Measurements from ENCODE around the gene WIPF1.
A peak's percentile ranks its signal among the peaks of the same experiment; 100 is the strongest.

Gene WIPF1

DNA sequence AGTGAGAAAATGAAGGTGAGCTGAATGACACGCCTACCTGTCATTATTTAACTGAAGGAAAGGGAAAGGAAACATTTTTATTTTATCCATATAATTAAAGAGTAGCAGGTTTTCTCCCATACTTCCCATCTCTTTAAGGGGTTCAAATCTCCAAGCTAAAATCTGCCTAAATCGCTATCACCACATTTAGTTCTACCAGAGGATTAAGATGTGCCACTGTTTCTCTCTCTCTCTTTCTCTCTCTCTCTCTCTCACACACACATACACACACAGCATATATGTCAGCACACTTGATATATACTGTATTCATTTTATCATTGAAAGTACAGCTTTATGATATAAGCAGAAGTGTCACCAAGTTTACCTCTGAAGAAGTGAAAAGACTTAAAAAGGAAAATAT, 3.1 kb downstream of the WIPF1 start:
- no peak for DNase-seq

DNA sequence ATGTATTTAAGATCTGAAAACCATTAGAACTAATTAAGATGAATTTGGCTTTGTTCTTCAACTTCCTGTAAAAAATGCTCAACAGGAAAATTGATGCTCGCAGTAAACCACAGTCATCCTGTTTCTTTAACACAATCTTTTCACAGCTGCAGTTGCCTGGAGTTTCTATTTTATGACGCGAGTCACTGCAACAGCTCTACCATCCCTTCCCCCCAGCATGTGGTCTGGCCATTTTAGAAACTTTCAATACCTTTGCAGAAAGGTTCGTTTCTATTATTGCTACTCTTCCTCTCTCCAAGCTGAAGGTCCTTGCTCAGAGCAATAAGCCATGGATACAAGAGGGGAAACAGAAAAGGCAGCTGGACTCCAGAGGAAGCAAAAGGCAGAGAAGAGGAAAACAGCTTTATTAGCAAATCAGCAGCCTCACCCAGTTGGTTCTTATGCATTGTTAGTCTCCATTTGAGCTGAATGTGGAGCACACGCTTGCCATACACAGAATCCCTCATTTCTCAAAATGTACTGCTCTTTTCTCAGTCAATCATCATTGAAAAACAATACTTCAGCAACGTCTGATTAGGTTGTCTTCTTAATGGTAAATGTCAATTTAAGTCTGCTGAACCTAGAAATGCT, 3.9 kb downstream of the WIPF1 start:
- DNase-seq, result peak; percentile 79

- no peak for DNase-seq
Observed at GRCh38 chr2:174593041-174593440, 4.6 kb downstream of the WIPF1 start.

DNA sequence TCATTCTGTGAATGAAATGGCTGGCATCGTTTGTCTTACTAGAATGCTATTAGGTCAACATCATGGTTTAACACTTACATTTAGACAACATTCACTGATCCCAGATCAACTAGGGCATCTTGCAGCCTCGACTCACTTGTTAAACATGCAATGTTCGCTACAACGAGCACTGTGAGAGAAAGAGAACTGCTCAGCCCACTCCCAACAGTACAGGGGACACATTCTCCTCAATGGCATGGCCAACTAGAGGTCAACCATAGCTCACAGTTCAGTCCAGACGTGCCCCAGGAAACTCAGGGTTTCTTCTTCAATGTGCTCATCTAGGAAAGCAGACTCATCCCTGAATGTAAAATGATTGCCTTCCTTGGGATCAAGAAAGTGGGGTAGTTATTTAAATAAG, 5.9 kb downstream of the WIPF1 start:
- DNase-seq, result no peak

GRCh38 chr2:174590928-174591648, 6.5 kb downstream of the WIPF1 start:
- DNase-seq, result no peak

- DNase-seq, result no peak
Observed at GRCh38 chr2:174590346-174590745, 7.3 kb downstream of the WIPF1 start.

- no peak for DNase-seq
Observed at GRCh38 chr2:174589334-174589733, 8.3 kb downstream of the WIPF1 start.

GRCh38 chr2:174588463-174588862, 9.1 kb downstream of the WIPF1 start:
- DNase-seq, result no peak

GRCh38 chr2:174587579-174587978, 10.0 kb downstream of the WIPF1 start:
- DNase-seq, result no peak

- DNase-seq, result no peak
Observed at GRCh38 chr2:174586418-174587295, 10.9 kb downstream of the WIPF1 start.

DNA sequence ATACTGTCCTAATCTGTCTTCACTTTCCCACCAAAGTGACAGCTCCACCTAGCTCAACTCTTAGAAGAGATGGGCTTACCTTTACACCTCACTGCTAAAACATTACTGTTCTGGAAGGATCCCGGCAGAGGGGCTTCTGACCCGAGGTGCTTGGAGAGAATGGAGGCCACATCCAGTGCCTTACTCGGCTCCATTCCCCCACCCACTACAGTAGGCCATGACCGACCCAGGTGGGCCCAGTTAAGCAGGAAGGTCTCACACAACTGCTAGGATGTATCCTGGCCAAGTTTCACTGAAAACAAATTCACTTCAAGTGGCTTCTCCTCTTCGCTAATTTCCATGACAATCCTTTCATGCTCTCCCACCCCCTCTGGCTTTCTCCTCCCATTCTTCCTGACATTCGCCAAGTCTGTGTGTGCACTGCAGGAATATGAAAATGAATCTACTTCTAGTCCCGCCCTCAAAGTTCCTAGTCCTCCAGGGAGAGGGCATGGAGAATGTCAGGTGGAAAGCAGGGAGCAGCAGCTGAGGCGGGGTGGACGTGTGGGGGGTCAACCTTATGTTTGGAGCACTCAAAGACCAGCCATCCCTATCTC, 11.8 kb downstream of the WIPF1 start:
- DNase-seq, result no peak

DNA sequence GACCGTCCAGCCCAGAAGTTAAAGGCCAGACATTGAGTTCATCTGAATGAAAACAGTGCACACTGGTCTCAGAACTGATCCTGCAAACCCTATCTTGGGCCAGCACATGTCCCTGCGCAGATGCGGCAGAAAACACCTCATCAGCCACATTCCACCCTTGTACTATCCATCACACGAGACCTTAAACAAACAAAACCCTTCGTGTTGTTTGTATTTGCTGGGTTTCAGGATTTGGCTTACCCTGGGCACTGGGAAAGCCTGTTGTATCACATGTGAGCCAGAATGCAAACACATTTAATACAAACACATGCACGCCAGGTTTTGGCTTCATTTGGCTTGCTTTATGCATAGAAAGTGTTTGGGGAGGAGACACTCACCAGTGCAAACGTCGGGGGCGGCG, 12.5 kb downstream of the WIPF1 start:
- DNase-seq, result no peak

DNA sequence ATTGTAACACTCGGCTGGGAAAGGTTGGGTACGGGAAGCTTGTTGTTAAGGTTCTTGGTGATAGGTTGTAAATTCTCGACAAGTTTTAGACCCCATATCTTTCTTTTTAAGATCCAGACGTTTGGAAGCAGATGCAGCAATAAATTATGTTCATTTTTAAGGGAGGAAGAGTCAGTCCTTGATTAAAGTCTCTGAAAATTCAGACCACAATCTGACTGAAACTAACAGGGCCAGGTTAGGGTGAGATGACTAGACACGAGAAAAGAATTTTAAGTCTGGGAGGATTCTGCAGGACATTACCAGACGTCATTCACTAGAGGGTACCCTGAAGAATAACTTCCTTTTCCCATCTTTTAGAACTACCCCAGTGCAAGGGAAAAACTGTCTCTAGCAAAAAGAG, 16.1 kb downstream of the WIPF1 start:
- no peak for DNase-seq

- DNase-seq, result no peak
Observed at GRCh38 chr2:174580951-174581350, 16.7 kb downstream of the WIPF1 start.

GRCh38 chr2:174577967-174578589, 19.5 kb downstream of the WIPF1 start:
- DNase-seq, result peak; percentile 72

DNA sequence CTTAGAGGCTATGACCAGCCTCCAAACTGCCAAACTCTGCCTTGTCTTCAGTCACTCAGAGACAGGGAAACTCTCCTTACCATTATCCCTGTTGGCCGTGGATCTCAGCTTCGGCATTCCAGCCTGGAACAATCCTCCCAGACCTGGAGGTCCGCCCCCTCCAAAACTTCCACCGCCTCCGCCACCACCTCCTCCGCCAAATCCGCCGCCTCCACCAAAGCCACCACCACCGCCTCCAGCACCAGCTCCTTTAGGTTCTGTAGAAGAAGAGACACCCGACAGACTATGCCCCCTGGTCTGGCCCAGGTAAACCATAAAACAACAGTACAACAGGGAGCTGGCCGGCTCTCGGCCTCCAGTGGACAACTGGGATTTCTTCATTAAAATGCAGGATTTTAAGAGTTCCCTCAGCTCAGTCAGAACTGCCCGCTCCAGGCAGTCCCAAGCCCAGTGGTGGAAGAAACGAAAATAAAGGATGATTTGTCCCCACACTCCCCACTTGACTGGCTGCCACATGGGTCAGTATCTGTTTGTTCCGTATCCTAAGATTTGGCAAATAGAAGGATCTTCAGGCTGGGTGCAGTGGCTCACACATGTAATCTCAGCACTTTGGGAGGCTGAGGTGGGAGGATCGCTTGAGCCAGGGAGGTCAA, 22.4 kb downstream of the WIPF1 start:
- no peak for DNase-seq

- no peak for DNase-seq
Observed at GRCh38 chr2:174574657-174575056, 22.9 kb downstream of the WIPF1 start.

- peak; percentile 67 for DNase-seq
Observed at GRCh38 chr2:174573621-174574081, 24.0 kb downstream of the WIPF1 start.

DNA sequence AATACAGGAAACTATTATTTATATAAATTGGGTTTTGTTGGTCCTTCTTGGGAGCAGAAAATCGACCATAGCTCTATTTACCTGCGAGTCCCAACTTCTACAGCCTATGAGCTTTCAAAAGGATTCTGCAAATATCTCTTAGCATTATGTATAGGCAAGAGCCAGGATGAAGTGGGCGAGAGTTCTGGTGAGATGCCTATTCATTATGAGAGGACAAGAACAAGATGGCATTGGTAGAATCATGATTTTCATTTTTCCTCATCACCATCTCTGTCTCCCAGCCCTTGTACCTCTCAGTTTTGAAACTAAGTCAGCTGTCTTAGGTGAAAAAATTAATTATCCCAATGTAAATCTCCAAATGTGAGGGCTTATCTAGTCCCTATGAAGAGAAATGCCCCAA, 25.0 kb downstream of the WIPF1 start:
- DNase-seq, result no peak

DNA sequence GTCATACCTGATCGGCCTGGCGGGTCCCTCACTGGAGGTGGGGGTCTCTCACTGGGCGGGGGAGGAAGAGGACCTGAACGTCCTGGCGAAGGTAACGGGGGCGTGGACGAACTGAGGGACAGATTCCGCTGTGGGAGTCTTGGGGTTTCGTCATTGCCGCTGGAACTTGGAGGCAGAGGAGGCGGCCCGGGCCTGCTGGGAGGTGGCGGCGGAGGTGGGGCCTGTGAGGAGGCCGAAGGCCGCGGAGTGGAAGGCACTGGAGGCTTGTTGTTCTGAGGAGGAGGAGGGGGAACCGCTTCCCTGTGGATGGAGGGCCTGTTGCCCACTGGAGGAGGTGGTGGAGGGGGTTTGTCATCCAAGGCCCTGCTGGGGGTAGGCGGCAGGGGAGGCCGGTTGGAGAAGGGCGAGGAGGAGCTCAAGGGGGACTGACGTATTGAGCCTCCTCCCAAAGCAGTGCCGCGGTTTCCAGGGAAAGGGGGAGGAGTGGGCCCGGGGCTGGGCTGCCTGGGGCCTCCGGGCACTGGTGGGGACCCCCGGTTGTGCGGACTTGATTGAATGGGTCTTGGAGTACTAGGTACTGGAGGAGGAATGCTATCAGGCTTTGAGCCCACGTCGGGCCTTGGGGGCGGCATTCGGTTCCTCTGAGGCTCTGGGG, 25.8 kb downstream of the WIPF1 start:
- no peak for DNase-seq

GRCh38 chr2:174570318-174570958, 27.2 kb downstream of the WIPF1 start:
- DNase-seq, result no peak

Measured in suppressor macrophage treated with lipopolysaccharide for 4 hours (primary cell).